A549 (cell line): ENCODE results near the gene MLLT10. TPM values are rescaled to one million over a fixed set of nuclear protein-coding genes. Genes with fewer than 3 reads are reported as not detected.

Experiments used
- ATAC-seq, 2 experiments: fragments of 200-7000 bp in 1 of 2; fragments of >200 bp in 1 of 2; cut with Nextera tagmentation in 1 of 2; cut with Tn5 transposase in 1 of 2; 3 replicates each; pipeline versions ENCODE4 v1.8.0 to v1.9.1; 2018 to 2020; ENCODE audit warnings: mild to moderate bottlenecking in 1 of 2, moderate library complexity in 1 of 2
- CTCF ChIA-PET: fragments of 300-600 bp; sonication (Branson Sonifier 250); formaldehyde crosslinking; extraction: SDS; loops from one replicate; lab custom pipeline; 2021; ENCODE audit warnings: antibody characterized with exemption, inconsistent platforms; lab: Yijun Ruan, JAX
- POLR2A ChIA-PET: fragments of 350-600 bp; formaldehyde crosslinking; extraction: SDS; loops from one replicate; lab custom pipeline; 2021; ENCODE audit warnings: antibody characterized with exemption, inconsistent platforms; lab: Yijun Ruan, JAX
- DNase-seq, 2 experiments: peaks; one replicate each; pipeline versions ENCODE4 v3.0.0 to v3.0.0-alpha.2; 2011 to 2016; ENCODE audit warnings: low read depth in 1 of 2, low spot score in 1 of 2
- FAIRE-seq: peaks from 2 replicates; lab custom pipeline; 2011; peaks lifted over from hg19 to GRCh38; lab: Jason Lieb, UNC
- H3K27ac ChIP-seq, 2 experiments: fragments of >200 bp; sonication (Bioruptor Twin); formaldehyde crosslinking; 3 replicates each; pipeline ENCODE4 v1.5.1; 2016 to 2017
- H3K4me1 ChIP-seq: fragments of >200 bp; sonication (Bioruptor Twin); formaldehyde crosslinking; 3 replicates; pipeline ENCODE4 v1.6.1; 2016
- H3K4me2 ChIP-seq: fragments of >200 bp; sonication (Bioruptor Twin); formaldehyde crosslinking; 3 replicates; pipeline ENCODE4 v1.6.1; 2016
- H3K4me3 ChIP-seq: fragments of >200 bp; sonication (Bioruptor Twin); formaldehyde crosslinking; 3 replicates; pipeline ENCODE4 v1.5.1; 2016
- H3K9me3 ChIP-seq: fragments of >200 bp; sonication (Bioruptor Twin); formaldehyde crosslinking; 3 replicates; pipeline ENCODE4 v1.6.1; 2016
- BHLHE40 ChIP-seq: IDR thresholded peaks from 2 replicates; pipeline ENCODE4 v1.6.1; 2012; ENCODE audit warnings: low read depth, low read length, inconsistent platforms
- CBX2 ChIP-seq: fragments of 200-600 bp; sonication (generic); IDR thresholded peaks from 2 replicates; pipeline ENCODE4 v1.6.1; 2016; ENCODE audit warnings: low read depth, mild to moderate bottlenecking, borderline replicate concordance
- EHF ChIP-seq: fragments of 250-450 bp; sonication (Bioruptor Pico); IDR thresholded peaks from 2 replicates; pipeline ENCODE4 v1.5.0; 2020; ENCODE audit warnings: mild to moderate bottlenecking
- GATA3 ChIP-seq: IDR thresholded peaks from 2 replicates; pipeline ENCODE4 v1.6.1; 2012; ENCODE audit warnings: borderline replicate concordance
- HEYL ChIP-seq: fragments of 250-450 bp; sonication (Bioruptor Pico); IDR thresholded peaks from 2 replicates; pipeline ENCODE4 v1.8.0; 2021; ENCODE audit warnings: mild to moderate bottlenecking, moderate library complexity
- HMGXB4 ChIP-seq: fragments of 250-450 bp; sonication (Bioruptor Pico); IDR thresholded peaks from 2 replicates; pipeline ENCODE4 v1.5.0; 2021; ENCODE audit warnings: mild to moderate bottlenecking, moderate library complexity, borderline replicate concordance
- HOXB5 ChIP-seq: fragments of 250-450 bp; sonication (Bioruptor Pico); IDR thresholded peaks from 2 replicates; pipeline ENCODE4 v1.5.0; 2020; ENCODE audit warnings: mild to moderate bottlenecking, moderate library complexity
- MAX ChIP-seq: IDR thresholded peaks from 2 replicates; pipeline ENCODE4 v1.6.1; 2012
- NR3C1 ChIP-seq: fragments of >200 bp; sonication (Bioruptor Twin); formaldehyde crosslinking; IDR thresholded peaks from 3 replicates; pipeline ENCODE4 v1.6.1; 2017
- PHF8 ChIP-seq: fragments of 200-600 bp; sonication (generic); IDR thresholded peaks from 2 replicates; pipeline ENCODE4 v1.6.1; 2016; ENCODE audit warnings: low read depth, mild to moderate bottlenecking, antibody characterized with exemption, moderate library complexity, borderline replicate concordance
- POLR2A ChIP-seq: IDR thresholded peaks from 2 replicates; pipeline ENCODE4 v1.6.1; 2012; ENCODE audit warnings: mild to moderate bottlenecking, low read length
- REST ChIP-seq: fragments of 200-600 bp; sonication (generic); IDR thresholded peaks from 2 replicates; pipeline ENCODE4 v1.6.1; 2016; ENCODE audit warnings: antibody characterized with exemption, mild to moderate bottlenecking, moderate library complexity
- SREBF2 ChIP-seq: fragments of 450-650 bp; IDR thresholded peaks from 2 replicates; pipeline ENCODE4 v1.6.1; 2014; ENCODE audit warnings: mild to moderate bottlenecking, moderate library complexity
- USF2 ChIP-seq: fragments of 450-650 bp; IDR thresholded peaks from 2 replicates; pipeline ENCODE4 v1.6.1; 2014; ENCODE audit warnings: antibody characterized with exemption
- ZFP36 ChIP-seq: fragments of 450-650 bp; IDR thresholded peaks from 2 replicates; pipeline ENCODE4 v1.6.1; 2014; ENCODE audit warnings: borderline replicate concordance; ENCODE audit not compliant: partially characterized antibody
- ZNF302 ChIP-seq: fragments of 250-450 bp; sonication (Bioruptor Pico); IDR thresholded peaks from 2 replicates; pipeline ENCODE4 v1.9.0; 2021; ENCODE audit warnings: inconsistent platforms, mild to moderate bottlenecking, moderate library complexity
- WGBS: methylation state at CpG from one replicate; pipeline ENCODE4 v1.1.6; 2017; ENCODE audit errors: missing lambda C conversion rate; 5-methylcytosine and 5-hydroxymethylcytosine counted together
- polyA plus RNA-seq, 4 experiments: library from polyadenylated mRNA; depleted of rRNA in 3 of 4; stranded (reverse); fragments of >200 nt; fragmentation: RNase III in 1 of 4; extraction: RNeasy Plus Mini Kit Qiagen cat#74134 plus additional on column Dnase treatment in 1 of 4; gene quantifications; 2 replicates in 3 of 4; 3 replicates in 1 of 4; pipeline ENCODE4 v1.2.3, GENCODE V29; 2011 to 2017

MLLT10 gene
- polyA plus RNA-seq, 2 of the 4 experiments (the other 2 are of a cell fraction) = 41.7 to 54.1 TPM

- H3K4me2 ChIP-seq = peak overlapping the region; percentile 41
- no peaks in the 10 kb centered on the region for H3K9me3 ChIP-seq
- no peak for DNase-seq
- CTCF ChIA-PET = interaction anchor here (0.6 to 1.1 kb wide), 2 partner anchors 16 to 17 kb away, joined by 3 to 4 read pairs; no protein-coding TSS in a partner anchor
- ATAC-seq = no peak
- no peak overlapping the region for H3K27ac ChIP-seq
- no peak overlapping the region for H3K4me3 ChIP-seq
- peaks cover 51% of the 10 kb centered on the region for H3K4me1 ChIP-seq
- 91% methylated on average over 2 of the region's 2 CpGs for WGBS
- FAIRE-seq = no peak
- no peak for TF ChIP-seq NR3C1
- no peak for TF ChIP-seq HEYL (CRISPR knock-in tag)
- POLR2A ChIA-PET = no interaction called here
These were observed 21.2 kb upstream of the MLLT10 start for GRCh38 chr10:21512573-21513404.

GRCh38 chr10:21513405-21513788, 20.6 kb upstream of the MLLT10 start:
- TF ChIP-seq MAX = no peak
- no peak for TF ChIP-seq EHF (CRISPR knock-in tag)
- TF ChIP-seq USF2 = no peak
- TF ChIP-seq CBX2 = no peak
- TF ChIP-seq HMGXB4 (CRISPR knock-in tag) = no peak
- TF ChIP-seq NR3C1 = no peak
- no peak for TF ChIP-seq HEYL (CRISPR knock-in tag)
- no peak for TF ChIP-seq HOXB5
- no peak for TF ChIP-seq POLR2A
- no peak for TF ChIP-seq REST
- TF ChIP-seq ZFP36 = no peak
- TF ChIP-seq BHLHE40 = no peak
- TF ChIP-seq SREBF2 = no peak
- TF ChIP-seq PHF8 = no peak
- no peak for TF ChIP-seq ZNF302 (CRISPR knock-in tag)
- no peak for TF ChIP-seq GATA3
- peak overlapping the region; percentile 14; the same call in 1 of the 3 replicates for H3K4me2 ChIP-seq
- FAIRE-seq = no peak
- DNase-seq = no peak
- POLR2A ChIA-PET = interaction anchor here (0.6 kb wide), 1 partner anchor 9 kb away, joined by 3 read pairs; no protein-coding TSS in a partner anchor
- peaks cover 51% of the 10 kb centered on the region for H3K4me1 ChIP-seq
- H3K4me3 ChIP-seq = no peak overlapping the region
- CTCF ChIA-PET = no interaction called here
- WGBS = 85% methylated on average over 1 of the region's 1 CpG
- H3K27ac ChIP-seq = no peak overlapping the region
- no peak for ATAC-seq
- H3K9me3 ChIP-seq = no peaks in the 10 kb centered on the region
